ENCODE measurements around the gene REEP1.

The REEP1 gene

GRCh38 chr2:86175828-86176227 lies 161.6 kb downstream of the REEP1 start:
- H3K4me3 ChIP-seq: no peak overlapping the region
- no peak for TF ChIP-seq CTCF (IDR thresholded peaks at IDR 0.05)
- no peak for DNase-seq (ENCODE audit: low spot score)
- H3K27ac ChIP-seq: no peak overlapping the region

- no peak for TF ChIP-seq CTCF (IDR thresholded peaks at IDR 0.05)
- no peak overlapping the region for H3K4me3 ChIP-seq
- H3K27ac ChIP-seq: no peak overlapping the region
- no peak for DNase-seq (ENCODE audit: low spot score)
Observed at GRCh38 chr2:86174445-86174844, 163.0 kb downstream of the REEP1 start.

- Histone ChIP-seq H3K27ac (no peak overlapping the region), H3K4me3 (no peak overlapping the region)
- TF ChIP-seq CTCF (IDR thresholded peaks at IDR 0.05): no peak
- no peak for DNase-seq (ENCODE audit: low spot score)
Observed at GRCh38 chr2:86172610-86173009, 164.8 kb downstream of the REEP1 start.

GRCh38 chr2:86171295-86171694 lies 166.1 kb downstream of the REEP1 start:
- Histone ChIP-seq H3K4me3 (no peak overlapping the region), H3K27ac (no peak overlapping the region)
- TF ChIP-seq CTCF (IDR thresholded peaks at IDR 0.05): no peak
- DNase-seq (ENCODE audit: low spot score): no peak

- no peak for TF ChIP-seq CTCF (IDR thresholded peaks at IDR 0.05)
- H3K4me3 ChIP-seq: no peak overlapping the region
- no peak overlapping the region for H3K27ac ChIP-seq
- no peak for DNase-seq (ENCODE audit: low spot score)
Observed at GRCh38 chr2:86170449-86170848, 167.0 kb downstream of the REEP1 start.

Measured in coronary artery (tissue), 2 donors.